SKM-1 treated with dmso at 0.1 percent for 144 hours (cell line): ENCODE measurements around the gene OGN.
"Not testable (repeated sequence)": the region's sequence is repeated elsewhere in the genome, so short reads cannot be mapped to it uniquely, and the experiment has no call there.

ENCODE experiments used
- DNase-seq: peaks from one replicate; lab custom pipeline; 2025; ENCODE audit not compliant: unreplicated experiment; lab: John Stamatoyannopoulos, UW

Gene OGN, protein sequence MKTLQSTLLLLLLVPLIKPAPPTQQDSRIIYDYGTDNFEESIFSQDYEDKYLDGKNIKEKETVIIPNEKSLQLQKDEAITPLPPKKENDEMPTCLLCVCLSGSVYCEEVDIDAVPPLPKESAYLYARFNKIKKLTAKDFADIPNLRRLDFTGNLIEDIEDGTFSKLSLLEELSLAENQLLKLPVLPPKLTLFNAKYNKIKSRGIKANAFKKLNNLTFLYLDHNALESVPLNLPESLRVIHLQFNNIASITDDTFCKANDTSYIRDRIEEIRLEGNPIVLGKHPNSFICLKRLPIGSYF

GRCh38 chr9:92404042-92404836, at the start of gene OGN:
OGN (minus strand) TSS chr9:92404578; CDS start chr9:92403407, 1,171 bp downstream.
- no peak for DNase-seq

GRCh38 chr9:92446536-92446935, 42.2 kb upstream of the OGN start:
- DNase-seq, result no peak

- DNase-seq, result no peak
These were observed 40.5 kb upstream of the OGN start for GRCh38 chr9:92444841-92445240.

DNA sequence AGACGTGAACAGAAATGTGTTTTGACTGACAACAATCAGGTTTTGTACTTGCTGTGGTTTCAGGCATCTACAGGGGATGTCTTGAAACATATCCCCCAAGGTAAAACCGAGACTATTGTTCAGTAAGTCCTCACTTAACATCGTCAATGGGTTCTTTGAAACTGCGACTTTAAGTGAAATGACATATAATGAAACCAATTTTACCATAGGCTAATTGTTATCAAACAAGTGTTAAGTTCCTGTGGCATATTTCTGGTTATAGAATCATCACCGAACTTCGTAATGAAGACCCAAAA, 36.3 kb upstream of the OGN start:
- DNase-seq, result no peak

DNA sequence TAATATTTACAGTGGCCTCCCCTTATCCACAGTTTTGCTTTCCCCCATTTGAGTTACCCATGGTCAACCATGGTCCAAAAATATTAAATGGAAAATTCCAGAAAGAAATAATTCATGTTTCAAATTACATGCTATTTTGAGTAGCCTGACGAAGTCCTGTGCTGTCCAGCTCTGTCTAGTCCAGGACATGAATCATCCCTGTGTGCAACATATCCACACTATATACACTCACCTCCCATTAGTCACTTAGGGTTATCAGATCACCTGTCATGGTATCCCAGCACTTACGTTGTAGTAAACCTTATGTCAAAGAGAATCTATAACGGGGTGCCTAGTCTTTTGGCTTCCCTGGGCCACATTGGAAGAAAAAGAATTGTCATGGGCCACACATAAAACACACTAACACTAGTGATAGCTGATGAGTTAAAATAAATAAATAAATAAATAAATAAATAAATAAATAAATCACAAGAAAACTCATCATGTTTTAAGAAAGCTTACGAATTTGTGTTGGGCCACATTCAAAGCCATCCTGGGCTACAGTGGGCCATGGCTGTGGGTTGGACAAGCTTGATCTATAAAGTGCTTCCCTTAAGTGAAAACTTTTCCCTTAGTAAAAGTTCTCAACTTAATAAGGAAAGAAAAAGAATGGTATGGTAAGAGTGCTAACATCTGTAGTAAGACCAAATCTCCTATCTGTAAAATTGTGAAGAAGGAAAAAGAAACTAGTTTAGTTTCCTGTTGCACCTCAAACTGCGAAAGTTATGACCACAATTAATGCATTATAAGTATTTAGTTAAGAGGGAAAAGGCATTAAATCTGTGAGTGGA, 35.8 kb upstream of the OGN start:
- no peak for DNase-seq

DNA sequence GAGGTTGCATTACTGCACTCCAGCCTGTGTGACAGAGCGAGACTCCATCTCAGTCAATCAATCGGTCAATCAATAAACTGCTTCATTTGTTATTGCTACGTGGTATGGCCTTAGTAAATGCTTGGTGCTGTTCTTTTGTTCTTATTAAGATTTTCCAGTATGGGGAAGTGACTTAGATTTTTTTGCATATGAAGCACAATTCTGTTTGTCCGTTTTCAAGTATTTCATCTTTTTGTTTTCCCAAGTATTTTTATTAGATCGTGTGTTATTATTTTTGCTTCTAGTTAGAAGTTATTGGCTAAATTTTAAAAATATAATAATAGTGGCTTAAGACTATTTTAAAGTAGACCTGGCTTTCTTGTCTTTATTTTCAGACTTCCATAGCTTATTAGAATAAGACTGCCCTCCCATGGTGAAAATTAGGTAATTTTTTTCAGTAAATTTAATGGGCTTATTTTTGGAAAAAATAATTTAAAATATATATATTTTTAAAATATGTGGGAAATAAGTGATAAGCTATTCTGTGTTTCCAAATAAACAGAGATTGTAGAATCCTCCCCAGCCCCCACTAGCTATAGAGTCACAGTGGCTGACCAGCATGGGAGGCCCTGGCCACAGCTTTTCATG, 34.6 kb upstream of the OGN start:
- DNase-seq, result no peak

GRCh38 chr9:92435263-92435662, 30.9 kb upstream of the OGN start:
- no peak for DNase-seq

DNA sequence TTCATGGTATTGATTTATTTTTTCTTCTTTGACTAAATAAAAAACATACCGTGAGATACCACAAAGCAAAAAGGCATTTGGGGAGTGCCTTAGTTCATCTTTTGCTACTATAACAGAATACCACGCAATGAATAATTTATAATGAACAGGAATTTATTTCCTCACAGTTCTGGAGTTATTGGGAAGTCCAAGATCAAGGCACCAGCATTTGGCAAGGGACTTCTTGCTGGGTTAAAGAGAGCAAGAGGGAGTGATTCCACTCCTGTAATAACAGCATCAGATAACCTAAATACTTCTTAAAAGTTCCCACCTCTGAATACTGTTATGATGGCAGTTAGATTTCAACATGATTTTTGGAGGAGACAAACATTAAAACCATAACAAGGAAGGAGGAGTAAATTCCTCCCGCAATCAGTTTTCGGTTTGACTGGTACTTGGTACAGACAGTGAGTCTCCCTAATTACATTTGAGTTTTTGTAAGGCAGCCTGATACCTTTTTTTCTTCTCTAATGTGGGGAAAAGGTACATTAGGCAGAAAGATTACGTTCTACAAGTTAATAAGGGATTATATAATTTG, 28.7 kb upstream of the OGN start:
- no peak for DNase-seq

GRCh38 chr9:92432350-92432749, 28.0 kb upstream of the OGN start:
- DNase-seq, result no peak

DNA sequence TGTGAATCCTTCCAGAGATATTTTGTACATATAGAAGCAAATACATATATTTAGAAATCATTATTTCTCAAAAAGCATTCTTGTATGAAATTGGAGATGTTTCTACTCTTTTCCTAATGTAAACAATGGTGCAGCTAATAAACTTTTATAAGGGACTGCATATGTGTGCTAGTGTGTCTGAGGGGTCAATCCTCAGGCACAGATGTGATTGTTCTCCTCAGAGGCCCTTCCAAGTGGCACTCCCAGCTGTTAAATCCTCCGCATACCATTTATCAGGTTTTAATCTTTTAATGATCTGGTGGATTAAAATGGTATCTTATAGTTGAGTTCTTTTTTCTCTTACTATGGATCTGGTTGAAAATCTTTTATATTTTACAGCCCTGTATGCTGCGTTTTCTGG, 25.5 kb upstream of the OGN start:
- DNase-seq, result no peak

GRCh38 chr9:92426501-92427145, 22.2 kb upstream of the OGN start:
- no peak for DNase-seq

DNA sequence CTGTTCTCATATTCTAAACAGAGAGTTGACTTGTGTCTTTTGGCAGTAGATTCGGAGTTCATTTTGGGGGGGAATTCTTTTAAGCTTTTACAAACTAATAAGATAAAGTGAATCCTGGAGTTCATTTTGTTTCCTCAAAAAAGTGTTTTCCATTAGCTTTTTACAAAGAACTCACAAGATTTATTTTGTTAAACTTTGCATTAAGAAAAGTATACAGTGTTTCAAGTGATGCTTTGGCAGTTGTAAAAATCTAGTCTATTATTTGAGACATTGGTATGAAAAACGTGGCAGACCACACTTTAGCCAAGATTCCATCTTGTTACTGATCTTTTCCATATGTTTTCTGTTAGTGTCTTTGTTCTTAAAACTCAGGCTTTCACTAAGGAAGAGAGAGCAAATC, 21.1 kb upstream of the OGN start:
- DNase-seq, result no peak

DNA sequence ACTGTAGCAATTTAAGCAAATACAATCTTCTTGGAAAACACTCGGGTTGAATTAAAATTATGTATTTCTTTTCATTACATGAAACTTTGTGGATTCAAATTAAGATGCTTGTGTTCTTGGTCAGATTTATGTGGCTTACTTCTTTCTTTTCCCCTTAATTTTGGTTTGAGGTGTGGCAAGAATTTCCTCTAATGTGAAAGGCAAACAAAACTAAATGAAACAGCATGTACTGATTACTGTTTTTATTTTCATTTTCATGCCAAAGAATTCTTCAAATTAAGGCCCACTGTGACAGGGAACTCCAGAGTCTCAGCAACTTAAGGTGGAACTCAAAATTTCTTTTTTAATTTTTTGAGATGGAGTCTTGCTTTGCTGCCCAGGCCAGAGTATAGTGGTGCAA, 20.0 kb upstream of the OGN start, which contains the start of gene OMD:
Gene OMD, minus strand, starts transcription at position 132 of the 400 bp plus-strand sequence. CDS start 6,913 bp downstream, outside the sequence.
- DNase-seq, result no peak

- no peak for DNase-seq
These were observed 19.2 kb upstream of the OGN start for GRCh38 chr9:92423612-92424011.

DNA sequence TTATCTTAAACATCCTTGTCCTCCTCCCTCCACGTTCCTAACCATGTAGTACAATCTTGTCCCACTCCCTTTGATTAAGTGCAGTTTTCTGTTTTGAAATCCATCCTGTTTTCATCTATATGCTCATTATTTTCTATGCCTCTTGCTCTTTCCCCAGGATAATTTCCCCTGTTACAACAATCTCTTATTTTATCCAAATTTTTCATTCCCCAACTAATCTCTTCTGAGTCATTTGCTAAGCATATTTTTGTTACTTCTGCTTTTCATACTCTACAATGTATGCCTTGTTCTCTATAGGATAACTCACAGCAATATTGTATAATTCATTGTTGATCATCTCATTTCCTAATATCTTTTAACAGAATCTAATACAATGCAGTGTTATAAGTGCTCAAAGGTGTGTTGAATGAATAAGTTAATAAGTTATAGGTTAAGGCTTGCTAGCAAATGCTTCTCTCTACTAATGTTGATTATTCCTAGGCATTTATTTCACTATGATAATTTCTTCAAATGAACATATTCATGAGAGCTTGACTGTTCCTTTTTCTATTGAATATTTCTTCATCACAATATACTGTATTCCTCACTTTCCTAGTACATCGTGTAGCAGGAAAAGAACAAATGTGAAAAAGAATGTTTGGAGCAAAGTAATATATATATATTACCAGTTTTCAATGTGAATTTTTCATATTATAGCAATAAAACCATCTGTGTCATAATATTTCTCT, 18.4 kb upstream of the OGN start:
- no peak for DNase-seq

DNA sequence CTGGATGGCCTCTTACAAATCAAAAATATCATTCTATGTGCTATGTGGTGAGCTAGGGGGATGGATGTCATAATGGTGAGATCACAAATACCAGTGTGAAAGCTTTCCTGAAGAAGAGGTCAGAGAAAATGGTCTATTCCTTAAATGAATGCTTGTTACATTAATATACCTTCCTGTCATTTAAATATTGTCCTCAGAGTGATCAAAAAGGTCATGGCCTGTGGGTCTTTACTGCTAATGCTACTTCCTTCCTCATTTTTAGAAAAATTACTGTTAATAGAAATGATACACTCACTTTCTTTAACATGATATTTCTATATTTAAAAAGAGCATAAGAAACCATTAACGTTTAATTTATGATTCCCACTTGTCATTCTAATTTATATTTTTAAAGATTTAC, 10.2 kb upstream of the OGN start:
- no peak for DNase-seq

- not testable (repeated sequence) for DNase-seq
These were observed 6.8 kb upstream of the OGN start for GRCh38 chr9:92411157-92411556.

DNA sequence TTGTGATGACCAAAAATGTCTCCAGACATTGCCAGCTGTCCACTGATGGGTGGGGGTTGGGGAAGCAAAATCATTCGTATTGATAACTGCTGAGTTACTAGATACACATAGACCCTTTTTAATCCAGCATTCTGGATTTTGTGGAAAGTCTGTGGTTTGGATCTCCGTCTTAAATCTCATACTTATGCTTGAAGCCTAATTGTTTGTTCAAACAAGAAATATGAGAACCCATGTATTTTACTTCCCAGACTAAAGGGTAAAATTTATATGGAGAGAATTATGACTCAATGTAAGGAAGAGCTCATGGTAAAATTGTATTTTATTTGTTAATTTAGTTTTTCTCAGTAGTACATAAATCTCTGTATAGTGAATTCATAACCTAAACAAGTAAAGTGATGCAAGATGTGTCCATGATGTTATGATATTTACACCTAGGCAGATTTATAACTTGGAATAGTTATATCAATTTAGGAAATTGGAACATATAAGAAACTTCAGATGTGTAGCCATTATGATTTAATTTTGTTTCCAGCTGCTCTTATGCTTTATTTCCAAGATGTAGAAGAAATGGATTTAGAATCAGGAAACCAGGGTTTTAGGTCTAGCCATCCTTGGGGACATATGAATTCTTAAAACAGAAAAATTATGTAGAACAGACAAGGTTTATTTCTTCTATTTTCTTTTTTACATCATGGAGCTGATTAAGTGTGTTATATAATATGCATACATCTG, 4.5 kb upstream of the OGN start:
- DNase-seq, result no peak

DNA sequence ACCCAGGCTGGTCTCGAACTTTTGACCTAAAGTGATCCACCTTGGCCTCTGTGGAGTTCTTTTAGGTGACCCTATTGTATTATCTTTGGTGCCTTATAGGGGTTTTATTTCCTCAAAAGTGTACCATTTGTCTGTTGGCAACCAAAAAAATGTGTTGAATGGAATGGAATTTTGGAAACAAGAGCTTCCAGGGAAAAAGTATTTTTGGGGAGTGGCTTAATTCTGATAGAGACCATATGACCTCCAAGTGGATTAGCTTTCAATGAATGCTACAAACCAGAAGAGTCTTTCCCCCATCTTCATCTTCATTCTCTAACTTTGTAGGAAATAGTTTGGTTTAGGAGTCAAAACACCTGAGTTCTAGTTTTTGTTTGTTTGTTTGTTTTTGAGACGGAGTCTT, 3.4 kb upstream of the OGN start:
- no peak for DNase-seq
